ENCODE results near the gene STOX1.
"Not testable (repeated sequence)": the region's sequence is repeated elsewhere in the genome, so short reads cannot be mapped to it uniquely, and the experiment has no call there.

Gene STOX1

DNA sequence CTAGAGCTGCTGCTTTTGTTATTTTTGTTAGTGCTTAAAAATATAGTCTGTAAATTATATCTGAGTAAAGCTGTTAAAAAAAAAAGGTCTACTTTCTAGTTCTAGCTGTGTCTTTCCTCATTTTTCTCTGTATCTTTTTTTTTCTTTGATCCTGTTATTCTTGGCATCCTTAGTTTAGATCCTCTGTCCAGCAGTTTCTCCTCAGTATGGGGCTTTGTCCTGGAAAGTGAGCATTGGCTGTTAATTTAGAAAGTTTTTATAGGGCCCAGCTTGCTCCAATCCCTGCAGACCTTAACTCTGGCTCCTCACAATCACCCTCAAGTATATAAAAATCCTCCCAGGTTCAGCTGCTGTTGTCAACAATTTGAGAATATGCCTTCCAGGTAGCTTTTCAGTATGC lies 97.3 kb downstream of the STOX1 start:
- no peak for DNase-seq (ENCODE audit: low read depth, low spot score)
- ChIA-PET POLR2A (no interaction called here), CTCF (interaction anchor here (1.0 kb wide), 1 partner anchor 16 kb away, joined by 4 read pairs; no protein-coding TSS in a partner anchor)

GRCh38 chr10:68925489-68925888 lies 98.2 kb downstream of the STOX1 start:
- no peak for TF ChIP-seq CTCF (IDR thresholded peaks at IDR 0.05; ENCODE audit: insufficient read depth, low read length, missing control alignments)
- CTCF ChIA-PET, result no interaction called here
- H3K4me3 ChIP-seq (ENCODE audit: low read depth, low read length), result no peak overlapping the region
- POLR2A ChIA-PET, result no interaction called here
- no peak for DNase-seq (ENCODE audit: low read depth, low spot score)

More for the DNA sequence above, 97.3 kb downstream of the STOX1 start:
- no peak for TF ChIP-seq CTCF (IDR thresholded peaks at IDR 0.05; ENCODE audit: insufficient read depth, low read length, missing control alignments)
- H3K4me3 ChIP-seq (ENCODE audit: low read depth, low read length), result no peak overlapping the region

DNA sequence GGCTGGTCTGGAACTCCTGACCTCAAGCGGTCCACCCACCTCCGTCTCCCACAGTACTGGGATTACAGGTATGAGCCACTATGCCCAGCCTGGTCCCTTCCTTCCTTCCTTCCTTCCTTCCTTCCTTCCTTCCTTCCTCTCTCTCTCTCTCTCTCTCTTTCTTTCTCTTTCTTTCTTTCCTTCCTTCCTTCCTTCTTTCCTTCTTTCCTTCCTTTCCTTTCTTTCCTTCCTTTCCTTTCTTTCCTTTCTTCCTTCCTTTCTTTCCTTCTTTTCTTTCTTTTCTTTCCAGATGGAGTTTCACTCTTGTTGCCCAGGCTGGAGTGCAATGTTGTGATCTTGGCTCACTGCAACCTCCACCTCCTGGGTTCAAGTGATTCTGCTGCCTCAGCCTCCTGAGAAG lies 101.8 kb downstream of the STOX1 start:
- POLR2A ChIA-PET; H3K4me3 ChIP-seq (ENCODE audit: low read depth, low read length); DNase-seq (ENCODE audit: low read depth, low spot score); CTCF ChIA-PET: not testable (repeated sequence)

GRCh38 chr10:68929888-68930287 lies 102.6 kb downstream of the STOX1 start:
- CTCF ChIA-PET; H3K4me3 ChIP-seq (ENCODE audit: low read depth, low read length); POLR2A ChIA-PET; DNase-seq (ENCODE audit: low read depth, low spot score): not testable (repeated sequence)

- DNase-seq (ENCODE audit: low read depth, low spot score); POLR2A ChIA-PET; H3K4me3 ChIP-seq (ENCODE audit: low read depth, low read length): not testable (repeated sequence)
- CTCF ChIA-PET, result interaction anchor here (0.7 kb wide), 1 partner anchor 35 kb away, joined by 3 read pairs; no protein-coding TSS in a partner anchor
These were observed 105.5 kb downstream of the STOX1 start for GRCh38 chr10:68932860-68933259.

GRCh38 chr10:68934994-68935393 lies 107.7 kb downstream of the STOX1 start:
- POLR2A ChIA-PET, result no interaction called here
- no peak overlapping the region for H3K4me3 ChIP-seq (ENCODE audit: low read depth, low read length)
- DNase-seq (ENCODE audit: low read depth, low spot score), result no peak
- CTCF ChIA-PET, result interaction anchor here (0.6 kb wide), 1 partner anchor 21 kb away, joined by 3 read pairs; the partner anchor contains the start of gene DDX21
- TF ChIP-seq CTCF (IDR thresholded peaks at IDR 0.05; ENCODE audit: insufficient read depth, low read length, missing control alignments), result no peak

DNA sequence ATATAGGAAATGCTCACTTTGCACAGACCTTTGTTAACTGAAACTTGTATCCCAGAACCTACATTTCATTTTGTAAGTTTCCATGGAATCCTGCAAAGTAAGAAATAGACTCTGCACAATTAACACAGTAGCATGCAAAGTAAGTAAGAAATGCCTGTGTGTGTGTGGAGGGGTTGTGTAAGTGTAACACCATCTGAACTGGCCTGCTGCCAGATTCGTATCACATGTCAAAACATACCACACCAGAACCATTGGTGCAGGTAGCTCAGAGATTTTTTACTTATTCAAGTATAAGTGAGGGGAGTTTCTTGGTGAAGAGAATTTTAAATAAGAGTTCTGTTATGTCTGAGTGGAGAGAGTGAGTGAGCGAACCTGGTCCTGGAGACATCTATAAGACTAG lies 110.8 kb downstream of the STOX1 start:
- ChIA-PET CTCF (interaction anchor here (0.6 kb wide), 1 partner anchor 19 kb away, joined by 3 read pairs; no protein-coding TSS in a partner anchor), POLR2A (no interaction called here)
- no peak overlapping the region for H3K4me3 ChIP-seq (ENCODE audit: low read depth, low read length)
- DNase-seq (ENCODE audit: low read depth, low spot score), result no peak
- no peak for TF ChIP-seq CTCF (IDR thresholded peaks at IDR 0.05; ENCODE audit: insufficient read depth, low read length, missing control alignments)

- H3K4me3 ChIP-seq (ENCODE audit: low read depth, low read length), result no peak overlapping the region
- no peak for TF ChIP-seq CTCF (IDR thresholded peaks at IDR 0.05; ENCODE audit: insufficient read depth, low read length, missing control alignments)
- POLR2A ChIA-PET, result no interaction called here
- no peak for DNase-seq (ENCODE audit: low read depth, low spot score)
- CTCF ChIA-PET, result interaction anchor here (0.7 kb wide), 1 partner anchor 17 kb away, joined by 3 read pairs; the partner anchor contains the start of gene DDX21
These were observed 111.6 kb downstream of the STOX1 start for GRCh38 chr10:68938884-68939283.

GRCh38 chr10:68940917-68941316 lies 113.6 kb downstream of the STOX1 start:
- H3K4me3 ChIP-seq (ENCODE audit: low read depth, low read length); DNase-seq (ENCODE audit: low read depth, low spot score); POLR2A ChIA-PET: not testable (repeated sequence)
- CTCF ChIA-PET, result interaction anchor here (1.9 kb wide), 1 partner anchor 15 kb away, joined by 10 read pairs; the partner anchor contains the start of gene DDX21

Measured in AG04449 (cell line).